Endothelial cell (in vitro differentiated cells): ENCODE data around the gene KDM2B. TPM values are rescaled to one million over a fixed set of nuclear protein-coding genes. Genes with fewer than 3 reads are reported as not detected.

Experiments used
- DNase-seq: peaks from one replicate; pipeline ENCODE4 v3.0.0; 2021; ENCODE audit warnings: low spot score
- H3K27ac Mint-ChIP-seq: one replicate; pipeline ENCODE4 v1.8.0; 2021; ENCODE audit warnings: mixed read lengths, inconsistent platforms; ENCODE audit not compliant: unreplicated experiment
- H3K27me3 Mint-ChIP-seq: one replicate; pipeline ENCODE4 v1.8.0; 2021; ENCODE audit warnings: mild to moderate bottlenecking, moderate library complexity, mixed read lengths, inconsistent platforms; ENCODE audit not compliant: unreplicated experiment
- H3K36me3 Mint-ChIP-seq: one replicate; pipeline ENCODE4 v1.8.0; 2021; ENCODE audit warnings: mild to moderate bottlenecking, low read depth, mixed read lengths, inconsistent platforms; ENCODE audit not compliant: unreplicated experiment
- H3K4me1 Mint-ChIP-seq: one replicate; pipeline ENCODE4 v1.8.0; 2021; ENCODE audit warnings: mild to moderate bottlenecking, mixed read lengths, inconsistent platforms; ENCODE audit not compliant: unreplicated experiment
- H3K4me3 Mint-ChIP-seq: one replicate; pipeline ENCODE4 v1.8.0; 2021; ENCODE audit warnings: mild to moderate bottlenecking, mixed read lengths, inconsistent platforms; ENCODE audit not compliant: unreplicated experiment
- H3K9me3 Mint-ChIP-seq: one replicate; pipeline ENCODE4 v1.8.0; 2021; ENCODE audit warnings: mixed read lengths, inconsistent platforms; ENCODE audit not compliant: unreplicated experiment
- total RNA-seq: library from RNA; stranded (reverse); fragmentation: NEBNext Ultra II Directional; extraction: Animal tissue kit (Norgen Biotek cat#: 25700); gene quantifications from one replicate; pipeline ENCODE4 v1.2.1, GENCODE V29; 2021; ENCODE audit not compliant: unreplicated experiment
- TF ChIP-seq, protein P1 (sequence below): fragments of 200-600 bp; sonication (generic); IDR thresholded peaks from one replicate; pipeline ENCODE4 v1.5.0; 2021; ENCODE audit warnings: antibody characterized with exemption; ENCODE audit not compliant: unreplicated experiment

The KDM2B gene
- total RNA-seq, 1 donor from 2014 or later: 36.7 TPM

DNA sequence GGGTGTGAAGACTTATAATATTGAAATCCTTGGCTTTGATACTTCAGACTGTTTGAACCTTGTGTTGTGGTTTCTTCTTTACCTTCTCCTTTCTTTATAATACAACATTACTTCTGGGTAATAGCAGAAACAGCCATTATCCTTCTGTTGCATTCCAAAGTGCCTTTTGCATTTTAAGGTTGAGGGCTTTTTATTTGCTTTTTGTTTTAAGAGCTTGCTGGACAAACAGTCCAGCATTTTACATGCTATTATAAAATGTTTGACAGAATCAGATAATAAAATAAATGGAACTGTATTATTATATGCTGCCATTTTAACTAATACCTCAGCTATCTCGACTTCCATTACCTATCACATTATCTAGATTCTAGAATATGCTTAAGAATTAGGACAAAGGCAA lies 166.9 kb downstream of the KDM2B start:
- TF ChIP-seq, protein P1, sequence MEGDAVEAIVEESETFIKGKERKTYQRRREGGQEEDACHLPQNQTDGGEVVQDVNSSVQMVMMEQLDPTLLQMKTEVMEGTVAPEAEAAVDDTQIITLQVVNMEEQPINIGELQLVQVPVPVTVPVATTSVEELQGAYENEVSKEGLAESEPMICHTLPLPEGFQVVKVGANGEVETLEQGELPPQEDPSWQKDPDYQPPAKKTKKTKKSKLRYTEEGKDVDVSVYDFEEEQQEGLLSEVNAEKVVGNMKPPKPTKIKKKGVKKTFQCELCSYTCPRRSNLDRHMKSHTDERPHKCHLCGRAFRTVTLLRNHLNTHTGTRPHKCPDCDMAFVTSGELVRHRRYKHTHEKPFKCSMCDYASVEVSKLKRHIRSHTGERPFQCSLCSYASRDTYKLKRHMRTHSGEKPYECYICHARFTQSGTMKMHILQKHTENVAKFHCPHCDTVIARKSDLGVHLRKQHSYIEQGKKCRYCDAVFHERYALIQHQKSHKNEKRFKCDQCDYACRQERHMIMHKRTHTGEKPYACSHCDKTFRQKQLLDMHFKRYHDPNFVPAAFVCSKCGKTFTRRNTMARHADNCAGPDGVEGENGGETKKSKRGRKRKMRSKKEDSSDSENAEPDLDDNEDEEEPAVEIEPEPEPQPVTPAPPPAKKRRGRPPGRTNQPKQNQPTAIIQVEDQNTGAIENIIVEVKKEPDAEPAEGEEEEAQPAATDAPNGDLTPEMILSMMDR: no peak
- no peak overlapping the region for H3K4me3 Mint-ChIP-seq
- H3K27me3 Mint-ChIP-seq: no peaks in the 10 kb centered on the region
- DNase-seq: no peak
- peaks cover 6% of the 10 kb centered on the region for H3K4me1 Mint-ChIP-seq
- H3K36me3 Mint-ChIP-seq: no peaks in the 10 kb centered on the region
- H3K9me3 Mint-ChIP-seq: no peaks in the 10 kb centered on the region
- no peak overlapping the region for H3K27ac Mint-ChIP-seq

DNA sequence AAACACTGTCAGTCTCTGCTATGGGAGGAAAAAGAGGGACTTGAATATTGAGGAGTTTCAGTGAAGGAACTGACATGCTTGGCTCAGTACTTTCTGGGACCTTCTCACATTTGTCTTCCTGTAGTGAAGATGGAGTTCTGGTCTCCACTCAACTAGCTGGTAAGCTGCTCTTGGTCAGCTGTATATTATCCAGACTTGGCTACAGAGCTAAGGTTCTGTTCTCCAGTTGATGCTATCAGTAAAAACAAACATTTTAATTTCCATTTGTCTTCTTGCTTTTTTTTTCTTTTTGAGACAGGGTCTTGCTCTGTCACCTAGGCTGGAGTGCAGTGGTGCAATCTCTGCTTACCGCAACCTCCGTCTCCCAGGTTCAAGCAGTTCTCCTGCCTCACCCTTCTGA lies 175.6 kb downstream of the KDM2B start:
- Mint-ChIP-seq H3K4me3 (no peak overlapping the region), H3K9me3 (no peaks in the 10 kb centered on the region)
- TF ChIP-seq, protein P1: no peak

DNA sequence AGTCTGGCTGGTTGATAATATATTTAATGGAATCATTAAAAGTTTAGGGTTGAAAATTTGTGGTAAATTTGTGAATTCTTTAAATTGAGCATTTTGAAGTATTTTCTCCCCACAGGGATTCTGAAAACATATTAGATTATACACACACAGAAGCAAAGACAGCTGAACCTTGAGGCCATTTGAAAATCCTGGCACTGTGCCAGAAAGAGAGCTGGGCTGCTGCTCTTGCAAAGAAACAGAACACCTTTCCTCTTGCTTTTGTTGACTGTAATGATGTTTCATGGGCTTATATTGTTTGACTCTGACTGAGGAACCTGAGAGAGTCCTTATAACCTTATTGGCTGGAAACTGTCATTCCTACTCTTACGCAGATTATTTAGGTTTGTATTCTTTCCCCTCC lies 176.1 kb downstream of the KDM2B start:
- H3K27me3 Mint-ChIP-seq: peaks cover 2% of the 10 kb centered on the region
- no peak for DNase-seq
- peaks cover 13% of the 10 kb centered on the region for H3K4me1 Mint-ChIP-seq
- H3K9me3 Mint-ChIP-seq: no peaks in the 10 kb centered on the region
- TF ChIP-seq, protein P1: no peak
- peaks cover 7% of the 10 kb centered on the region for H3K36me3 Mint-ChIP-seq
- H3K4me3 Mint-ChIP-seq: no peak overlapping the region
- H3K27ac Mint-ChIP-seq: no peak overlapping the region

More for the DNA sequence above, 175.6 kb downstream of the KDM2B start:
- H3K36me3 Mint-ChIP-seq: peaks cover 7% of the 10 kb centered on the region
- H3K27ac Mint-ChIP-seq: no peak overlapping the region
- H3K27me3 Mint-ChIP-seq: peaks cover 2% of the 10 kb centered on the region
- DNase-seq: no peak
- peaks cover 13% of the 10 kb centered on the region for H3K4me1 Mint-ChIP-seq

DNA sequence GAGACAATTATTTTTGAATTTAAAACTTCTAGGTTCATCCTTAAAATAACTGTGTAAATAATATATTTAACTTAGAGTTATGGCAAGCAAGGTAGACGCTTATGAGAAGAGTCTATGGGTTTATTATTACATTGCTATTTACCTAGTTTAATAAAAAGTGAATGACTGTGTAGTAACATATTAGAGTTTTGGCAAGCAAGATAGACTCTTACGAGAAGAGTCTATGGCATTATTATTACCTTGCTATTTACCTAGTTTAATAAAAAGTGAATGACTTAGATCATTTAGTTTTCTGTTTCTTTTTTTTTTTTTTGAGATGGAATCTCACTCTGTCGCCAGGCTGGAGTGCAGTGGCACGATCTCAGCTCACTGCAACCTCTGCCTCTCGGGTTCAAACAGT lies 177.1 kb downstream of the KDM2B start:
- Mint-ChIP-seq H3K36me3 (peaks cover 10% of the 10 kb centered on the region), H3K4me3 (no peak overlapping the region), H3K9me3 (no peaks in the 10 kb centered on the region), H3K4me1 (peaks cover 17% of the 10 kb centered on the region), H3K27ac (no peak overlapping the region), H3K27me3 (peaks cover 6% of the 10 kb centered on the region)
- TF ChIP-seq, protein P1: no peak
- no peak for DNase-seq

DNA sequence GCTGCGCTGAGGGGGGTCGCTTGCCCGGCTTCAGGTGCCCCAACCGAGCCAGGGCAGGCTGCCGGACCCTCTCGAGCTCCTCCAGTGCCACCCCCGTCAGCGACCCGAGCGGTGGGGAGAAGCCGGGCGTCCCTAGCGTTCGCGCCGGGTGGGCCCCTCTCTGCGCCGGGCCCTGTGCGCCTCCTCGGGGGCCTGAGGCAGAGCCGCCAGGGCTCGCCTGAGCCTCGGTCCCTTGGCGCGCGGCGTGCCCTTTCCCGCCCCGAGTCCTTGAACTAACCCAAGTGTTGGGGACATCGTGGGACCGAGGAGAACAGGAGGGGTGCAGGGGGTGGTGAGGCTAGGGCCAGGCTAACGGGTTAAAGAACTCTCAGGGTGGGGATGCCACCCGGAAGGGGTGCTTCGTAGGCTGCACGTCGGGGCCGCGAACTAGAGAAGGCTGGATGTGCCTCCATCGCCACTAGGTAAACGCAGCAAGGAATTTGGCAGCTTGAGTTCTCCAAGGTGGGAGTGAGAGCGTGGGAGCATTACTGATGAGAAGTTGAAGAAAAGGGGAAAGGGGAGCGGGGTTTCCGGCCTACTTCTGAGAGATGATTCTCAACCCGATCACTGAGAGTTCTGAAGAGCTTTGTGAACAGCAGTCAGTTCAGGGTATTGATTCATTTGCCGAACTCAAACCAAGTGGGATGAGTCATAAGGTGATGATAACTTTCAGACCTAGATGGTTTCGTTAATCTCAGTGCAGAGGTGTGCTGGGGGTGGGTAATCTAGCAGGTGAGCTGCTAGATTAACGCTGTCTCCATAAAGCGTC lies 180.3 kb downstream of the KDM2B start:
- peak overlapping the region; percentile 71 for H3K27ac Mint-ChIP-seq
- TF ChIP-seq, protein P1: no peak
- no peaks in the 10 kb centered on the region for H3K9me3 Mint-ChIP-seq
- peaks cover 17% of the 10 kb centered on the region for H3K4me1 Mint-ChIP-seq
- DNase-seq: no peak
- H3K36me3 Mint-ChIP-seq: peaks cover 3% of the 10 kb centered on the region
- peak overlapping the region; percentile 99 for H3K4me3 Mint-ChIP-seq
- peaks cover 4% of the 10 kb centered on the region for H3K27me3 Mint-ChIP-seq
